ENCODE measurements around the gene TCF23.

The TCF23 gene

DNA sequence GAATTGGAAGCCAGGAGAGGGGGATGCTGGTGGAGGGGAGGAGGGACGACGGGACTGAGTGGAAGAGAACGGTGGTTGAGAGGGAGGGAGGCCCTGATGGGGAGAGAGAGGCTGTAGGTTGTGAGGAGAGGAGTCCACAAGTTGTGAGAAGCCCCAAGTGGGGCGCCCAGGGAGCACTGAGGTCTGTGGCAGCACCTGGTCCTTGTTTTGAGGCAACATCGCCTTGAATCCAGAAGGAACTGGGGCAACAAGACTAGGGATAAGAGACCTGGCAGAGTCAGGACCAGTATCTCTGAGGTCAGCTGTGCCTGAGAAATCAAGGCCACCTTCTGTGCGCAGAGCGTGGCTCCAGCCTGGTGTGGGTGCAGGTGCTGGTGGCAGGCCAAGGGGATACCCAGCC is 10.7 kb upstream of the TCF23 start:
- no peak overlapping the region for H3K4me3 ChIP-seq (replicated peaks; ENCODE audit: low read depth, low read length)
- no peak for DNase-seq (ENCODE audit: low read depth)
- TF ChIP-seq, protein P1, sequence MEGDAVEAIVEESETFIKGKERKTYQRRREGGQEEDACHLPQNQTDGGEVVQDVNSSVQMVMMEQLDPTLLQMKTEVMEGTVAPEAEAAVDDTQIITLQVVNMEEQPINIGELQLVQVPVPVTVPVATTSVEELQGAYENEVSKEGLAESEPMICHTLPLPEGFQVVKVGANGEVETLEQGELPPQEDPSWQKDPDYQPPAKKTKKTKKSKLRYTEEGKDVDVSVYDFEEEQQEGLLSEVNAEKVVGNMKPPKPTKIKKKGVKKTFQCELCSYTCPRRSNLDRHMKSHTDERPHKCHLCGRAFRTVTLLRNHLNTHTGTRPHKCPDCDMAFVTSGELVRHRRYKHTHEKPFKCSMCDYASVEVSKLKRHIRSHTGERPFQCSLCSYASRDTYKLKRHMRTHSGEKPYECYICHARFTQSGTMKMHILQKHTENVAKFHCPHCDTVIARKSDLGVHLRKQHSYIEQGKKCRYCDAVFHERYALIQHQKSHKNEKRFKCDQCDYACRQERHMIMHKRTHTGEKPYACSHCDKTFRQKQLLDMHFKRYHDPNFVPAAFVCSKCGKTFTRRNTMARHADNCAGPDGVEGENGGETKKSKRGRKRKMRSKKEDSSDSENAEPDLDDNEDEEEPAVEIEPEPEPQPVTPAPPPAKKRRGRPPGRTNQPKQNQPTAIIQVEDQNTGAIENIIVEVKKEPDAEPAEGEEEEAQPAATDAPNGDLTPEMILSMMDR (IDR thresholded peaks at IDR 0.05; ENCODE audit: low read length, missing control alignments), result no peak

DNA sequence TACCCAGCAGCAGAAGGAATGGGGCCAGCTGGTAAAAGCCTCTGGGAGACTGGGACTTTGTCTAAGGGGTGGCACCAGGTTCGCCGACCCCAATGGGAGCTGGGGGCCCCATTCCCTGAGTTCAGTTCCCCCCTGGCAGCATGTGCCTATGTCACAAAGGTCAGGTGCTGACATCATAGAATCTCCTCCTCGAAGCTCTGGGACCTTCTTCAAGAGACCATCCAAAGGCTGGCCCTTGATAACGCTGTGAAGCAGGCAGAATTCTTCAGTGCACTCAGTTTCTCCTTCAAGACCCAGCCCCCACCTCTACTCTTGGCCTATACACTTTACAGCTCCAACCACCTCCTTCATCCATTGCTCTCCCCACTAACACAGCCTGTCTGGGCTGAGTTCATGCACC is 9.5 kb upstream of the TCF23 start, which contains the start of gene PRR30:
TSS of gene PRR30 (minus strand) at position 101 of the 400 bp plus-strand sequence. CDS start 1,081 bp downstream, outside the sequence.
- no peak within 1 kb of the TSS for H3K4me3 ChIP-seq (replicated peaks; ENCODE audit: low read depth, low read length)
- DNase-seq (ENCODE audit: low read depth), result no peak
- TF ChIP-seq, protein P1 (IDR thresholded peaks at IDR 0.05; ENCODE audit: low read length, missing control alignments), result no peak

DNA sequence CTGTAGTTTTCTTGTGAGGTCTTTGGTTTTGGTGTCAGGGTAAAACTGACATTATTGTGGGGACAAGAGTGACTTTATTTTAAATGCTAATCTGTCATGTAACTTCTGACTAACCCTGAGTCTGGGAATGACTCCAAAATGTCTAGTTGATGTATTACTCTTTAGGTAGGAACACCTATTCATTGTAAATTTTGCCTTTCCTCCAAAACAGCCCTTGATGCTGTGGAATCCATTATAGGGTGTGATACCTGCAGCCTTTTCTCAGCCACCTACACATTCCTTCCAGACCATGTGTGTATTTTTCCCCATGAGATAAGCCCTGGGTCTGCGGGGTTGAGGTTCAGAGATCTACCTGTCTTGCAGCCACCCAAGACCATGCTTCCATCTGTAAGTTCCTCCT is 5.5 kb upstream of the TCF23 start:
- no peak overlapping the region for H3K4me3 ChIP-seq (replicated peaks; ENCODE audit: low read depth, low read length)
- TF ChIP-seq, protein P1 (IDR thresholded peaks at IDR 0.05; ENCODE audit: low read length, missing control alignments), result no peak
- DNase-seq (ENCODE audit: low read depth), result no peak

DNA sequence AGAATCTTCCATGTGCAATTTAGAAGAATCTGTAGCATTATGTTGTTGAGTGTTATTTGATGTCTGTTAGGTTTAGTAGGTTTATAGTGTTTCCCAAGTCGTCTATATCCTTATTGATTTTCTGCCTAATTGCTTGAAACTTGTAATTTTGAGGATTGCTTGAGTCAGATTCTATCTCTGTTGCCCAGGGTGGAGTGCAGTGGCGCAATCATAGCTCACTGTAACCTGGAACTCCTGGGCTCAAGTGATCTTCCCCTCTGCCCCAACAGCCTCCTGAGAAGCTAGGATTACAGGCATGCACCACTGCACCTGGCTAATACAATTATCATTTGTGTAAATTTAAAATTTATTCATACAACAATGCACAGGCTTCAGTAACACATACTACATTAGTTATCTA is 3.1 kb upstream of the TCF23 start:
- TF ChIP-seq, protein P1 (IDR thresholded peaks at IDR 0.05; ENCODE audit: low read length, missing control alignments), result no peak
- H3K4me3 ChIP-seq (replicated peaks; ENCODE audit: low read depth, low read length), result no peak overlapping the region
- DNase-seq (ENCODE audit: low read depth), result no peak

DNA sequence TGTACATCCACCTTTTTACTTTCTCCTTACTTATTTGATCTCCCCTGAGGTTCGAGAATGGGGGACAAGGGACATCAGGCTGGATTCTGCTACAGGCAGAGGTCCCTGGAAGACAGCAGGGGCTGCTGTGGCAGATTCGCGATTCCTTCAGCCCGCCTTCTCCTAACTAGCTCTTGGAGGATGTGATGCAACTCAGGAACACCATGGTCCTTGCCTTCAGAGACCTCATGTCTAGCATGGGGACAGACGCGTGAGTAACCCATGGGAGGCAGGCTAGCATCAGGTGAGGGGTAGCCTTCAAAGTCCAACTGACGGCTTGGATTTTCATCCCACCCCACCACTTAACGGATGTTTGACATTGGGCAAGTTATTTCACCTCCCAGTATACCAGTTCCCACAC is 869 bp upstream of the TCF23 start:
- no peak overlapping the region for H3K4me3 ChIP-seq (replicated peaks; ENCODE audit: low read depth, low read length)
- TF ChIP-seq, protein P1 (IDR thresholded peaks at IDR 0.05; ENCODE audit: low read length, missing control alignments), result no peak
- no peak for DNase-seq (ENCODE audit: low read depth)

DNA sequence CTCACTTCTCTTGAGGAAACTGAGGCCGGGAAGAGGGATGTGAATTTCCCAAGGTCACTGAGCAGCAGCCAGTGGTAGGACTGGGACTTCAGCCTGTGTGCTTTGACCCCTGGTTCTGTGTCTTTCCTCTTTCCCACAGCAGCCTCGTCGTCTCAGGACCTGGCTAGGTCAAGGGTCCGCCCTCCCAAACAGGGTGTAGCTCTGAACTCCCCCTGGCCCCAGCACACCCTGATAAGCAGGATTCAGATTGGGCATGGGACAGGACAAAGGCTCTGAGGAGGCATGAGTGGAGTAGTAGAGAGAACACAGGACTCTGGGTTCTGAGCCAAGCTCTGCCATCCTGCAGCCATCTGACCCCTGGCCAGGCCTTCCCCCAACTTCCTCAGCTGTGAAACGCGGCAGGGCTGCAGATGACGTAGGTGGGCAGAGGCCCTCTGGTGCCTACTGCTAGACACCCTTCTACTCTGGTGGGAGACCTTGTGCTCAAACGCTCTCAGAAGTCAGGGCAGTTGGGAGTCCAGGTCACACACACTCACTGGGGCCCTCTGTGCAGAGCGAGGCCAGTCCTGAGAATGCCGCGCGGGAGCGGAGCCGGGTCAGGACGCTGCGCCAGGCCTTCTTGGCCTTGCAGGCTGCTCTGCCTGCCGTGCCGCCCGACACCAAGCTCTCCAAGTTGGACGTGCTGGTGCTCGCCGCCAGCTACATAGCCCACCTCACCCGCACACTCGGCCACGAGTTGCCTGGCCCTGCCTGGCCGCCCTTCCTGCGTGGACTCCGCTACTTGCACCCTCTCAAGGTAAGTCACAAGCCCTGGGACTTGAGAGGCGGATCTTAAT is 984 bp downstream of the TCF23 start:
- TF ChIP-seq, protein P1 (IDR thresholded peaks at IDR 0.05; ENCODE audit: low read length, missing control alignments), result no peak
- H3K4me3 ChIP-seq (replicated peaks; ENCODE audit: low read depth, low read length), result no peak overlapping the region
- DNase-seq (ENCODE audit: low read depth), result no peak

Data from fibroblast of pulmonary artery (primary cell).